DND-41 (cell line): ENCODE data around the gene IDH3G.

Experiments
- EZH2 ChIP-seq: IDR thresholded peaks from 3 replicates; pipeline ENCODE4 v1.6.1; 2012; ENCODE audit warnings: borderline replicate concordance, low read depth, mild to moderate bottlenecking, moderate library complexity, low read length, inconsistent platforms; ENCODE audit not compliant: severe bottlenecking
- TF ChIP-seq, protein P1 (sequence below): IDR thresholded peaks from 2 replicates; pipeline ENCODE4 v1.5.1; 2012; ENCODE audit warnings: borderline replicate concordance, low read length, moderate library complexity, mild to moderate bottlenecking; ENCODE audit not compliant: poor library complexity, severe bottlenecking; ENCODE audit errors: extremely low read depth

DNA sequence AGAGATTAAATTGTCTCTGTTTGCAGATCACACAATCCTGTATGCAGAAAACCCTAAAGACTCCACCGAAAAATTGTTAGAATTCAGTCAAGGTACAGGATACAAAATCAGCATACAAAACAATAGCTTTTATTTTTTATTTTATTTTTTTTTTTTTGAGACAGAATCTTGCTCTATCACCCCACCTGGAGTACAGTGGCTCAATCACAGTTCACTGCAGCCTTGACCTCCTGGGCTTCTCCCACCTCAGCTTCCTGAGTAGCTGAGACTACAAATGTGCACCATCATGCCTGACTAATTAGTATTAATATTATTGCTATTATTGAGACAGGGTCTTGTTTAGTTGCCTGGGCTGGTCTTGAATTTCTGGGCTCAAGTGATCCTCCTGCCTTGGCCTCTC lies 39.0 kb downstream of the IDH3G start:
- TF ChIP-seq, protein P1, sequence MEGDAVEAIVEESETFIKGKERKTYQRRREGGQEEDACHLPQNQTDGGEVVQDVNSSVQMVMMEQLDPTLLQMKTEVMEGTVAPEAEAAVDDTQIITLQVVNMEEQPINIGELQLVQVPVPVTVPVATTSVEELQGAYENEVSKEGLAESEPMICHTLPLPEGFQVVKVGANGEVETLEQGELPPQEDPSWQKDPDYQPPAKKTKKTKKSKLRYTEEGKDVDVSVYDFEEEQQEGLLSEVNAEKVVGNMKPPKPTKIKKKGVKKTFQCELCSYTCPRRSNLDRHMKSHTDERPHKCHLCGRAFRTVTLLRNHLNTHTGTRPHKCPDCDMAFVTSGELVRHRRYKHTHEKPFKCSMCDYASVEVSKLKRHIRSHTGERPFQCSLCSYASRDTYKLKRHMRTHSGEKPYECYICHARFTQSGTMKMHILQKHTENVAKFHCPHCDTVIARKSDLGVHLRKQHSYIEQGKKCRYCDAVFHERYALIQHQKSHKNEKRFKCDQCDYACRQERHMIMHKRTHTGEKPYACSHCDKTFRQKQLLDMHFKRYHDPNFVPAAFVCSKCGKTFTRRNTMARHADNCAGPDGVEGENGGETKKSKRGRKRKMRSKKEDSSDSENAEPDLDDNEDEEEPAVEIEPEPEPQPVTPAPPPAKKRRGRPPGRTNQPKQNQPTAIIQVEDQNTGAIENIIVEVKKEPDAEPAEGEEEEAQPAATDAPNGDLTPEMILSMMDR: no peak
- no peak for TF ChIP-seq EZH2
